Measurements from ENCODE around the gene FOXN4.

FOXN4 gene

DNA sequence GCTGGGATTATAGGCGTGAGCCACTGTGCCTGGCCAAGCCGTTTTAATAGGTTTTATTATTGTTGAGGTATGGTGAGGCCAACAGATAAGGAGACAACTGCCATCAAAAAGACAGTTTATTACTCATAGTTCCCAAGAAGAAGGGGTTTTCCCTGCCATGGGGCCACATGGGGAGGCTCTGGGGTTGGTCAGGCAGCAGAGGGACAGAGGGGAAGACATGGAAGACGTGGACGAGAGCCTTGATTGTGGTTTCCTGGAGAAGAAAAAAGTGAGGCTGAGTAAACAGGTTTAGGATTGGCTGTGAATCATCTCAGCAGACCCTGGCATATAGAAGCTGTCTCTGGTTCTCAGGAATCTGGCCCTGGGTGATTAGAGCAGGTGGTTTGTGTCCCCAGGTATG lies 69.9 kb downstream of the FOXN4 start:
- no peak for DNase-seq (ENCODE audit: low read depth in 1 of 2, low spot score in 1 of 2)
- Histone ChIP-seq H3K4me3 (replicated peaks; ENCODE audit: insufficient read depth, low read length) (no peak overlapping the region), H3K27ac (replicated peaks) (no peak overlapping the region), H3K27me3 (ENCODE audit: insufficient read depth, poor library complexity, severe bottlenecking) (no peaks in the 10 kb centered on the region)
- no peak for TF ChIP-seq POLR2AphosphoS5 (IDR thresholded peaks at IDR 0.05; ENCODE audit: low read depth)
- TF ChIP-seq GABPA (IDR thresholded peaks at IDR 0.05; ENCODE audit: low read depth) = no peak
- no peak for TF ChIP-seq CTCF (IDR thresholded peaks at IDR 0.05; ENCODE audit: insufficient read depth, low read length)
- TF ChIP-seq SPI1 (IDR thresholded peaks at IDR 0.05; ENCODE audit: borderline replicate concordance, low read depth) = no peak
- TF ChIP-seq REST (IDR thresholded peaks at IDR 0.05; ENCODE audit: insufficient replicate concordance, low read depth) = no peak

- Histone ChIP-seq H3K27ac (replicated peaks) (no peak overlapping the region), H3K4me3 (replicated peaks; ENCODE audit: insufficient read depth, low read length) (no peak overlapping the region), H3K27me3 (ENCODE audit: insufficient read depth, poor library complexity, severe bottlenecking) (no peaks in the 10 kb centered on the region)
- no peak for DNase-seq (ENCODE audit: low read depth in 1 of 2, low spot score in 1 of 2)
- TF ChIP-seq CTCF (IDR thresholded peaks at IDR 0.05; ENCODE audit: insufficient read depth, low read length) = no peak
- TF ChIP-seq SPI1 (IDR thresholded peaks at IDR 0.05; ENCODE audit: borderline replicate concordance, low read depth) = no peak
- no peak for TF ChIP-seq GABPA (IDR thresholded peaks at IDR 0.05; ENCODE audit: low read depth)
- no peak for TF ChIP-seq REST (IDR thresholded peaks at IDR 0.05; ENCODE audit: insufficient replicate concordance, low read depth)
- TF ChIP-seq POLR2AphosphoS5 (IDR thresholded peaks at IDR 0.05; ENCODE audit: low read depth) = no peak
Measured at GRCh38 chr12:109236257-109236656, 72.8 kb downstream of the FOXN4 start.

DNA sequence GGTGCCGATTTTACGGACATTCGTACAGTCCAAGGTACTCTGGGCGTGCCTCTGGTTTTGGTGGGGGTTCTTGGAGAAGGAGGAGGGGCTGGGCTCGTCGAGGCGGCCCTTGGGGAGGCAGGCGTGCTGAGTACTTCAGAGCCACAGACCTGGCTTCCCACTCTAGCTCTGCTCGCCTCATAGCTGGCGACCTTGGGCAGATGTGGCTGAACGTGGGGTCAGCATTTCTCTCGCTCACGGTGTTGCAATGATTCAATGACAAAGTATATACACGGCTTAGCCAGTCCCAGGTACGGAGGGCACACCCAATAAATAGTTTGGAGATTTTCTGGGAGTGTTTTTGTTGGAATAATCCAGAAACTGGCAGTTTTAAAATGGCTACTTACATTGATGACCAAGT lies 75.1 kb downstream of the FOXN4 start:
- H3K27me3 ChIP-seq (ENCODE audit: insufficient read depth, poor library complexity, severe bottlenecking) = no peaks in the 10 kb centered on the region
- DNase-seq (ENCODE audit: low read depth in 1 of 2, low spot score in 1 of 2) = no peak
- TF ChIP-seq POLR2AphosphoS5 (IDR thresholded peaks at IDR 0.05; ENCODE audit: low read depth) = no peak
- TF ChIP-seq SPI1 (IDR thresholded peaks at IDR 0.05; ENCODE audit: borderline replicate concordance, low read depth) = no peak
- TF ChIP-seq CTCF (IDR thresholded peaks at IDR 0.05; ENCODE audit: insufficient read depth, low read length) = no peak
- TF ChIP-seq GABPA (IDR thresholded peaks at IDR 0.05; ENCODE audit: low read depth) = no peak
- no peak for TF ChIP-seq REST (IDR thresholded peaks at IDR 0.05; ENCODE audit: insufficient replicate concordance, low read depth)
- H3K4me3 ChIP-seq (replicated peaks; ENCODE audit: insufficient read depth, low read length) = no peak overlapping the region
- H3K27ac ChIP-seq (replicated peaks) = no peak overlapping the region

All from HL-60 (cell line).